IMR-90 (cell line): ENCODE results near the gene SLC9A6. TPM values are rescaled to one million over a fixed set of nuclear protein-coding genes. Genes with fewer than 3 reads are reported as not detected.

ENCODE experiments used
- ATAC-seq: fragments of 200-7000 bp; cut with Tn5 transposase; 2 replicates; pipeline ENCODE4 v1.9.1; 2020; ENCODE audit warnings: low read depth, mild to moderate bottlenecking, moderate library complexity
- BruUV-seq: library from RNA; stranded (reverse); fragments of 400-500 nt; replicated peaks from 2 replicates; lab custom pipeline; 2021; lab: Mats Ljungman, UMichigan
- CTCF ChIA-PET: fragments of 300-600 bp; formaldehyde crosslinking; extraction: SDS; loops from one replicate; lab custom pipeline; 2021; ENCODE audit warnings: antibody characterized with exemption; lab: Yijun Ruan, JAX
- POLR2A ChIA-PET: fragments of 300-600 bp; sonication (Branson Sonifier 250); formaldehyde crosslinking; loops from one replicate; lab custom pipeline; 2022; ENCODE audit warnings: antibody characterized with exemption; ENCODE audit not compliant: unreplicated experiment; lab: Charles Lee
- DNase-seq: peaks from one replicate; pipeline ENCODE4 v3.0.0; 2013
- H2AFZ ChIP-seq: replicated peaks from 2 replicates; pipeline ENCODE3; 2013; ENCODE audit warnings: low read length, mild to moderate bottlenecking; ENCODE audit not compliant: poor library complexity
- H2AK5ac ChIP-seq: 2 replicates; pipeline ENCODE4 v1.6.1; 2013; ENCODE audit warnings: low read depth, low read length, inconsistent platforms
- H2AK9ac ChIP-seq: replicated peaks from 2 replicates; pipeline ENCODE3; 2013; ENCODE audit warnings: mild to moderate bottlenecking, low read depth, low read length, moderate library complexity; ENCODE audit not compliant: poor library complexity
- H2BK120ac ChIP-seq: 2 replicates; pipeline ENCODE4 v1.6.1; 2013; ENCODE audit warnings: low read depth, low read length, inconsistent platforms
- H2BK15ac ChIP-seq: 3 replicates; pipeline ENCODE4 v1.6.1; 2013; ENCODE audit warnings: low read depth, low read length, inconsistent platforms
- H2BK20ac ChIP-seq: 2 replicates; pipeline ENCODE4 v1.6.1; 2013; ENCODE audit warnings: low read depth, mild to moderate bottlenecking, inconsistent platforms, low read length, moderate library complexity
- H2BK5ac ChIP-seq: 2 replicates; pipeline ENCODE4 v1.6.1; 2013; ENCODE audit warnings: mild to moderate bottlenecking, low read depth, low read length, inconsistent platforms; ENCODE audit not compliant: poor library complexity, severe bottlenecking
- H3K14ac ChIP-seq: replicated peaks from 2 replicates; pipeline ENCODE4 v1.6.1; 2013; ENCODE audit warnings: low read depth, low read length, inconsistent platforms
- H3K18ac ChIP-seq: 2 replicates; pipeline ENCODE4 v1.6.1; 2013; ENCODE audit warnings: low read depth, low read length, control low read depth
- H3K23ac ChIP-seq: 2 replicates; pipeline ENCODE4 v1.6.1; 2013; ENCODE audit warnings: low read depth, low read length, inconsistent platforms
- H3K27ac ChIP-seq: 2 replicates; pipeline ENCODE4 v1.5.1; 2013; ENCODE audit warnings: mild to moderate bottlenecking, control low read depth, low read length; ENCODE audit not compliant: insufficient read depth
- H3K27me3 ChIP-seq: 2 replicates; pipeline ENCODE4 v1.6.1; 2013; ENCODE audit warnings: low read length; ENCODE audit not compliant: control insufficient read depth, insufficient read depth
- H3K36me3 ChIP-seq: 2 replicates; pipeline ENCODE4 v1.6.1; 2013; ENCODE audit warnings: low read length, mixed read lengths; ENCODE audit not compliant: control insufficient read depth, insufficient read depth
- H3K4ac ChIP-seq: 2 replicates; pipeline ENCODE4 v1.6.1; 2013; ENCODE audit warnings: low read depth, low read length, inconsistent platforms
- H3K4me1 ChIP-seq: 2 replicates; pipeline ENCODE4 v1.6.1; 2013; ENCODE audit warnings: low read length, mixed read lengths; ENCODE audit not compliant: control insufficient read depth, insufficient read depth
- H3K4me2 ChIP-seq: 2 replicates; pipeline ENCODE4 v1.6.1; 2013; ENCODE audit warnings: low read depth, mild to moderate bottlenecking, control low read depth, low read length, moderate library complexity
- H3K4me3 ChIP-seq: 2 replicates; pipeline ENCODE4 v1.5.1; 2013; ENCODE audit warnings: low read depth, mild to moderate bottlenecking, control low read depth, low read length, moderate library complexity; ENCODE audit not compliant: insufficient read depth
- H3K56ac ChIP-seq: 2 replicates; pipeline ENCODE4 v1.6.1; 2013; ENCODE audit warnings: low read length, inconsistent platforms; ENCODE audit not compliant: insufficient read depth; ENCODE audit errors: extremely low read depth
- H3K79me1 ChIP-seq, 2 experiments: 2 replicates each; pipeline ENCODE4 v1.6.1; 2013; ENCODE audit warnings: low read length in 2 of 2, inconsistent platforms in 1 of 2, low read depth in 1 of 2
- H3K9ac ChIP-seq: 2 replicates; pipeline ENCODE4 v1.6.1; 2013; ENCODE audit warnings: low read depth, low read length, control low read depth
- H3K9me1 ChIP-seq: 2 replicates; pipeline ENCODE4 v1.6.1; 2013; ENCODE audit warnings: low read length, inconsistent platforms; ENCODE audit not compliant: insufficient read depth
- H3K9me3 ChIP-seq: 2 replicates; pipeline ENCODE4 v1.6.1; 2013; ENCODE audit warnings: low read length; ENCODE audit not compliant: control insufficient read depth, insufficient read depth
- H4K20me1 ChIP-seq: 2 replicates; pipeline ENCODE4 v1.6.1; 2013; ENCODE audit warnings: low read length, inconsistent platforms; ENCODE audit not compliant: insufficient read depth
- H4K5ac ChIP-seq: 2 replicates; pipeline ENCODE4 v1.6.1; 2013; ENCODE audit warnings: mild to moderate bottlenecking, low read depth, low read length, control low read depth
- H4K8ac ChIP-seq, 2 experiments: 2 replicates each; pipeline ENCODE4 v1.6.1; 2013; ENCODE audit warnings: low read depth in 2 of 2, low read length in 2 of 2, control low read depth in 1 of 2, inconsistent platforms in 1 of 2
- H4K91ac ChIP-seq: 2 replicates; pipeline ENCODE4 v1.6.1; 2013; ENCODE audit warnings: low read depth, low read length, inconsistent platforms; ENCODE audit not compliant: insufficient read depth
- MAFK ChIP-seq: IDR thresholded peaks from 2 replicates; pipeline ENCODE4 v1.6.1; 2012; ENCODE audit warnings: low read depth, low read length, improper control_type of control experiment
- MAZ ChIP-seq: IDR thresholded peaks from 2 replicates; pipeline ENCODE4 v1.6.1; 2012; ENCODE audit warnings: low read depth, mild to moderate bottlenecking, low read length, improper control_type of control experiment, moderate library complexity, borderline replicate concordance
- POLR2A ChIP-seq: IDR thresholded peaks from 2 replicates; pipeline ENCODE4 v1.6.1; 2012; ENCODE audit warnings: mild to moderate bottlenecking, low read depth, low read length
- WGBS, 2 experiments: methylation state at CpG; one replicate each; pipeline versions ENCODE4 v1.1.5 to v1.1.7; 2013; ENCODE audit warnings: missing lambda C conversion rate in 2 of 2; ENCODE audit not compliant: insufficient read length in 1 of 2; ENCODE audit errors: extremely low coverage in 2 of 2; 5-methylcytosine and 5-hydroxymethylcytosine counted together
- dilution Hi-C: fragments of 300-500 bp; cut with HindIII; formaldehyde crosslinking; loops from one replicate; pipeline ENCODE4 v1.14.3; 2018; ENCODE audit warnings: low sequenced_read_pairs; ENCODE audit not compliant: unreplicated experiment
- in situ Hi-C: fragments of 300-500 bp; cut with MboI; formaldehyde crosslinking; loops from 3 replicates; pipeline ENCODE4 v1.14.3; 2019; ENCODE audit warnings: low sequenced_read_pairs, inconsistent platforms, mixed read lengths
- intact Hi-C: fragments of 100-400 bp; cut with micrococcal nuclease; formaldehyde crosslinking; loops from 2 replicates; pipeline ENCODE4 v1.10.0; 2022
- polyA plus RNA-seq, 3 experiments: library from polyadenylated mRNA; depleted of rRNA; stranded (reverse); fragments of >200 nt; gene quantifications; 2 replicates each; pipeline ENCODE4 v1.2.3, GENCODE V29; 2012; ENCODE audit warnings: low replicate concordance in 1 of 3
- total RNA-seq: library from RNA; depleted of rRNA; stranded (reverse); fragments of >200 nt; gene quantifications from 2 replicates; pipeline ENCODE4 v1.2.3, GENCODE V29; 2012
- TF ChIP-seq, protein P1 (sequence below): conservative IDR thresholded peaks from 2 replicates; pipeline ENCODE4 v1.5.1; 2012; ENCODE audit warnings: mild to moderate bottlenecking, low read depth, low read length, improper control_type of control experiment
- TF ChIP-seq, protein P2 (sequence below): fragments of 150-350 bp; IDR thresholded peaks from 2 replicates; pipeline ENCODE4 v1.6.1; 2017; ENCODE audit warnings: mild to moderate bottlenecking, antibody characterized with exemption, low read length, low read depth
- TF ChIP-seq, protein P3 (sequence below): fragments of 150-350 bp; IDR thresholded peaks from 2 replicates; pipeline ENCODE4 v1.6.1; 2016; ENCODE audit warnings: low read depth, mild to moderate bottlenecking, low read length, moderate library complexity, borderline replicate concordance

Gene SLC9A6
- total and polyA plus RNA-seq, 2 of the 4 experiments (the other 2 are of a cell fraction) = 6.9 to 19.0 TPM

DNA sequence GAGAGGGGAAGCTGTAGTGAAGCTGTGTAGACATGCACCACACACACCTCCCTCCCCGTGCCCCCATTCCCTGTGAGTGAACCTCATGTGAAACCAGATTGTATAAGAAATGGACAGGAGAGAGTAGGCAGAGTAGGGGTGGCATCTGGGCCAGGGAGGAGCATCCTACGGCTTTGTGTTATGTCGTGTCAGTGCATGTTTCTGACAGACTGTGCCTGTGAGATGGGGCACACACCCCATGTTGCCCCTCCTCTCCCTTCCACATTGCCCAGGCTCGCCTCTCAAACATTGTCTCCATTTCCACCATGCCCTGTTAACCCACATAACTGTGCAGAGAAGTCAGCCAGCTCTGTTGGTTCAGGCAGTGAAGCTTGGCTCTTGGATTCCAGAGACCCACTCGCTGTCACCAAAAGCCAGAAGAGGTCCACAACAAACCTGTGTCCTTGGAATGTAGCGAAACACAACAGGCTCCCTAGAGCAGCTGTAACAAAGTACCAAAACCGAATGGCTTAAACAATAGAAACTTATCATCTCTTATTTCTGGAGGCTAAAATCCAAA, 56.1 kb downstream of the SLC9A6 start:
- Histone ChIP-seq H4K20me1 (no peaks in the 10 kb centered on the region), H2BK15ac (no peak overlapping the region), H3K9me3 (no peaks in the 10 kb centered on the region), H2BK120ac (no peak overlapping the region), H2AK9ac (no peak overlapping the region), H4K5ac (no peak overlapping the region), H3K4me3 (no peak overlapping the region), H2BK20ac (no peak overlapping the region), H2AFZ (no peak overlapping the region), H3K4me1 (no peaks in the 10 kb centered on the region), H2AK5ac (no peak overlapping the region; the same call in 1 of the 2 replicates), H3K27me3 (peaks cover 5% of the 10 kb centered on the region; the same call in 1 of the 2 replicates), H4K8ac (no peak overlapping the region), H3K56ac (no peak overlapping the region), H3K14ac (no peak overlapping the region), H3K9me1 (peaks cover 5% of the 10 kb centered on the region; the same call in 1 of the 2 replicates), H3K36me3 (no peaks in the 10 kb centered on the region), H2BK5ac (no peak overlapping the region), H3K9ac (no peak overlapping the region), H4K91ac (no peak overlapping the region), H3K79me1 (no peaks in the 10 kb centered on the region), H3K27ac (no peak overlapping the region), H3K23ac (no peak overlapping the region), H3K4ac (no peak overlapping the region), H3K18ac (no peak overlapping the region), H3K4me2 (no peak overlapping the region)
- in situ Hi-C loops (no loop called here), dilution Hi-C loops (no loop called here), intact Hi-C loops (no loop called here)
- no peak for ATAC-seq
- POLR2A ChIA-PET = no interaction called here
- 31% methylated on average over 2 of the region's 7 CpGs; no CpG with 5 or more reads in 1 of the 2 experiments for WGBS, 2 experiments
- BruUV-seq = no TSS peak
- TF ChIP-seq, protein P1, sequence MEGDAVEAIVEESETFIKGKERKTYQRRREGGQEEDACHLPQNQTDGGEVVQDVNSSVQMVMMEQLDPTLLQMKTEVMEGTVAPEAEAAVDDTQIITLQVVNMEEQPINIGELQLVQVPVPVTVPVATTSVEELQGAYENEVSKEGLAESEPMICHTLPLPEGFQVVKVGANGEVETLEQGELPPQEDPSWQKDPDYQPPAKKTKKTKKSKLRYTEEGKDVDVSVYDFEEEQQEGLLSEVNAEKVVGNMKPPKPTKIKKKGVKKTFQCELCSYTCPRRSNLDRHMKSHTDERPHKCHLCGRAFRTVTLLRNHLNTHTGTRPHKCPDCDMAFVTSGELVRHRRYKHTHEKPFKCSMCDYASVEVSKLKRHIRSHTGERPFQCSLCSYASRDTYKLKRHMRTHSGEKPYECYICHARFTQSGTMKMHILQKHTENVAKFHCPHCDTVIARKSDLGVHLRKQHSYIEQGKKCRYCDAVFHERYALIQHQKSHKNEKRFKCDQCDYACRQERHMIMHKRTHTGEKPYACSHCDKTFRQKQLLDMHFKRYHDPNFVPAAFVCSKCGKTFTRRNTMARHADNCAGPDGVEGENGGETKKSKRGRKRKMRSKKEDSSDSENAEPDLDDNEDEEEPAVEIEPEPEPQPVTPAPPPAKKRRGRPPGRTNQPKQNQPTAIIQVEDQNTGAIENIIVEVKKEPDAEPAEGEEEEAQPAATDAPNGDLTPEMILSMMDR = no peak
- TF ChIP-seq POLR2A = no peak
- TF ChIP-seq, protein P2, sequence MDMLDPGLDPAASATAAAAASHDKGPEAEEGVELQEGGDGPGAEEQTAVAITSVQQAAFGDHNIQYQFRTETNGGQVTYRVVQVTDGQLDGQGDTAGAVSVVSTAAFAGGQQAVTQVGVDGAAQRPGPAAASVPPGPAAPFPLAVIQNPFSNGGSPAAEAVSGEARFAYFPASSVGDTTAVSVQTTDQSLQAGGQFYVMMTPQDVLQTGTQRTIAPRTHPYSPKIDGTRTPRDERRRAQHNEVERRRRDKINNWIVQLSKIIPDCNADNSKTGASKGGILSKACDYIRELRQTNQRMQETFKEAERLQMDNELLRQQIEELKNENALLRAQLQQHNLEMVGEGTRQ = no peak
- TF ChIP-seq, protein P3, sequence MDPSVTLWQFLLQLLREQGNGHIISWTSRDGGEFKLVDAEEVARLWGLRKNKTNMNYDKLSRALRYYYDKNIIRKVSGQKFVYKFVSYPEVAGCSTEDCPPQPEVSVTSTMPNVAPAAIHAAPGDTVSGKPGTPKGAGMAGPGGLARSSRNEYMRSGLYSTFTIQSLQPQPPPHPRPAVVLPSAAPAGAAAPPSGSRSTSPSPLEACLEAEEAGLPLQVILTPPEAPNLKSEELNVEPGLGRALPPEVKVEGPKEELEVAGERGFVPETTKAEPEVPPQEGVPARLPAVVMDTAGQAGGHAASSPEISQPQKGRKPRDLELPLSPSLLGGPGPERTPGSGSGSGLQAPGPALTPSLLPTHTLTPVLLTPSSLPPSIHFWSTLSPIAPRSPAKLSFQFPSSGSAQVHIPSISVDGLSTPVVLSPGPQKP = no peak
- no peak for TF ChIP-seq MAFK
- TF ChIP-seq MAZ = no peak
- no peak for DNase-seq
- CTCF ChIA-PET = interaction anchor here (0.9 kb wide), 1 partner anchor 122 kb away, joined by 3 read pairs; no protein-coding TSS in a partner anchor
